ENCODE data around the gene TMEM116.
"Not testable (repeated sequence)": the region's sequence is repeated elsewhere in the genome, so short reads cannot be mapped to it uniquely, and the experiment has no call there.

GRCh38 chr12:111957224-111957623 is 55.7 kb downstream of the TMEM116 start:
- TF ChIP-seq POLR2A, CTCF (IDR thresholded peaks at IDR 0.05): not testable (repeated sequence)
